Activated T-cell treated with anti-CD3 and anti-CD28 coated beads for 1 hour (primary cell): ENCODE measurements around the gene MAGI1.

Source experiments
- DNase-seq: peaks from one replicate; pipeline ENCODE4 v3.0.0-alpha.2; 2020; ENCODE audit warnings: low read depth

Gene MAGI1

DNA sequence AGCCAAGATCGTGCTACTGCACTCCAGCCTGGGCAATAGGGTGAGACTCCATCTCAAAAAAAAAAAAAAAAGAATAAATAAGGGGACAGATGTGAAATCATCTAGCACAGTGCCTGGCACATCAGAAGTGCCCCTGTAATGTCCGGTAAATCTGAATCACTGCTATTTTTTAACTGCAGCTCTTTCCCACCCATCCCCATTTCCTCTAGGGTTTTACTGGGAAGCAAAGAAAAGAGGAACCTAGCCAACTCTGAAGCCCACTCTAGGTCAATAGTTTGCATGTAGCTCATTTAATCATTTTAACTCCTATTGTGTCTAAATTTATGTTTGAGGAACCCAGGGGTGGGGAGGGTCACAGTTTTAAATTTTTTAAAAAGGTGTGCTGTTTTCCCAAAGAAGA lies 26.0 kb downstream of the MAGI1 start:
- DNase-seq = no peak

DNA sequence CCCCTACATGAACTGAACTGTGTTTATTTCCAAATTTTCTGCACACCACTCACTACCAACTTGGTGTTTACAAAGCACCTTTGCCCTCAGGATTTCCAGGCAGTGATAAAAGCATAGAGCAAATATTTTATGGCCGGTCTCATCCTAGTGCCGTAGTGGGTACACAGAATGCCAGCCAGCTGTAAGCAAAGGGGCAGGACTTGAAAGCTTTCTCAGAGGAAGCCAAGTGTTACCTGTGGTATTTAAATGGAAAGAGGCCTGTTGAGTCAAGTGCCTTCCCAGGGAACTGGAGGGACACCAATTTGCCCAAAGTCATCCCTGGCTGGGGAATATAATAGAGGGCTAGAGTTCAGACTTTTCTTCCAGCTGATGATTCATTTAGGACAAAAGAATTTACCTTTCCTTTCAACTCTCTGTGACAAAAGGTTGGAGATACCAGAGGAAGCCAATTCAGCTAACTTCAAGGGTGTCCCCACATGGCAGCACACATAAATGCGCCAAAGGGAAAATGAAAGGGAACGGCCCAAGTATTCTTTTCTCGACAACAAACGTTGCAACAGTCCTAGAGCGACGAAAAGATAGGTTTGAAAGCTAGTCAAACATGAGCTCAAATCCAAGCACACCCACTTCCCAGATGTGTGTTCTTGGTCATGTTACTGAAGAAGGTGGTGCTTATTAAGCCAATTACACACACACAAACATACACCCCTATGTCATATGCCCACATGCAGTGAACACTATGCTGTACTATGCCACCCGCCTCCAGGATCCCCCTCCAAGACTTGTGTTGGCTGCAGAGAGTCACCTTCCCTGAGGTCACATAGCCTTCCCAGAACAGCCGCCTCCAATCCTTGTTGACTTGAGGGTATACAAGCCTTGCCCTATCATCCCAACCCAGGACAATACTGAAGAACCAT lies 27.7 kb downstream of the MAGI1 start:
- no peak for DNase-seq

DNA sequence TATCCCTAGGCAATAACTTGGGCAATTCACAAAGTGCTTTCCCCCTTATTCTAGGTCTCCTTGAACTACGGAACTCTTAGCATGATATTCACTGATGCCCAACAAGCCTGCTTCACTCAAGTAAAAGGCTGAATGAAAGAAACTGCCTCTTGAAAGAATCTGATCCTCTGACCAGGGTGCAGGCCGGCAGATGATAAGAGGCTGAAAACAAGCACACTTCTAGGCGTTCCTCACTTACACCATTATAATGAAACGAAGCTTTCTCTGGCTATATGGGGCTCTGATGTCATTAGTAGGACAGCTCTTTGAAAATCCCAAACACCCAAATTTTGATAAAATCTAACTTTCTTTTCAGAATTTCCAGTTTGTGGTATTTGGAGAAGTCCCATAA lies 28.4 kb downstream of the MAGI1 start:
- no peak for DNase-seq

DNA sequence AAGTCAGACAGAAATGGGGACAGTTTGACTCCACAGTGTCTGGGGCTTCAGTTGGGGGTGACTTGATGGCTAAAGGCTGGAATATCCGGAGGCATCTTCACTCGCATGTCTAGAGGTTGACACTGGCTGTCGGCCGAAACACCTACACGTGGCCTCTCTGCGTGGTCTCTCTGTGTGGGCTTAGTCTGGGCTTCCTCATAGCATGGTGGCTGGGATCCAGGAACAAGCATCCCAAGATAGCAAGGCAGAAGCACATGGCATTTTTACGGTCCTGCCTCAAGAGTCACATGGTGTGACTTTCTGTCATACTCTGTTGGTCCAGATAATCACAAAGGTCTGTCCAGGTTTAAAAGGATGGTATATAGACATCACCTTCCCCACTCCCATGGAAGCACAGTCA lies 34.5 kb downstream of the MAGI1 start:
- no peak for DNase-seq

DNA sequence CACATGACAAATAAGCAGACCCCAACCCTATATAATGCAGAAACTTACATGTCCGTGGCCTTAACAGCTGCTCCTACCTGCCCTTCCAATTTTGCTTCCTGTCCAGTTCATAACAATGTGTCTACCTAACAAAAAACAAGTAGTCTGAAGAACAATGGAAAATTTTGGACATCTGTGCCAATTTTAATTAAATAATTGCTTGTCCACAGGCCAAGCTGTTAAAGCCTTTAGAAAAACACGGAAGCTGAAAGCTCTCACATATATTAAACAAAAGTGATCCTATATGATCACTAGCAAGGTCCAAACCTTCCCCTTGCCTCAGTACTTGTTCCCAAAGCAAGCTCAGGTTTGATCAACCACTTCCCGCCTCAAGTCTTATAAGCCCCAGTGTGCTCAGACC lies 37.1 kb downstream of the MAGI1 start:
- no peak for DNase-seq

DNA sequence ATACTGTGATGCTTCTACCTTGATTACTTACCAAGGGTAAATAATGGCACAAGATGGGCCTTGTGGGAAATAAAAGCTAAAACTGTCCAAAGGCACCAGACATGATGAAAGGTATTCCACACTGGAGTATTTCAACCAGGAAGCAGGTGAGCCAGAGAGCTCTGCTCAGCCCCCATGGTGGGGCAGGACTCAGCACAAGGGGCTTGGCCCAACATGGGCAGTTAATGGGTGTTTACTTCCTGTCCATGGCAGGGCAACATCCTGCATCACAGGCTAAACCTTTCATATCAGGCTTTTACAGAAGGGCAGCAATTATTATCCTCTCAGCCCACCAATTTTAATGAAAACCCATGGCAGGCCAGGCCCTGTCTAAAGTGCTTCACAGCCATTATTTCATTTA lies 38.2 kb downstream of the MAGI1 start:
- no peak for DNase-seq

DNA sequence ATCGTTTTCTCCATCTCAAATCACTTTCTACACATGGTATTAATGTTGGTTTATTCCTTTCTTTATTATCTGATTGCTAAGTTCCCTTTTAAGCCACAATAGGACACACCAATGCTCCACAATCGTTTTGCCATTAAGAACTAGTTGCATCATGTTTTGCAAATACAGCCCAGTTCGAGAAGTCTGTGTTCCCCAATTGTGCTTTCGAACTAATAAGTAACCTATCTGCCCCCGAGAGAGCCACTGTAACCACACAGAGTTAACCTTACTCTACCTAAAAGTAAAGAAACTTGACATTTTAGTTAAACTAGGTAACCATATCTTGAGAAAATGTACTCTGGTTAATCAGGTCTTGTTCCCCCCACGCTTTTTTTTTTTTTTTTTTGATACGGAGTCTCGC lies 39.1 kb downstream of the MAGI1 start:
- DNase-seq = no peak

DNA sequence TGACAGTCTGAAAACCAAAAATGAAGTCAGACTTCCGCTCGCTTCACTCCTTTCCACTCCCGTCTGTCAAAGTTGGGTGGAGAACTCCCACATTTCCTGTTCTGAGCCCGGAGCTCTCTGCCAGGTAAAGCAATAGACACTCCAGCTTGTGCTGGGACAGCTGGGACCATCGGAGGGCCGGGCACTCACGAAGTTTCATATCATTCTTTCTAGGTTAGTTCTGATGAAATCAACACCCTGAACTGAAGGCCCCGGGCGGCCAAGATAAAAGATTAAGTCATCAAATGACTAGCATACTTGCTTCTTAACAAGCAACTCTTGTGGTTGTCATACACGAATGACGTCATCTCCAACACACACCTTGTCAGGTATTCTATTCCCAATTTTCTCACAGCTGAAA lies 42.1 kb downstream of the MAGI1 start:
- DNase-seq = no peak

DNA sequence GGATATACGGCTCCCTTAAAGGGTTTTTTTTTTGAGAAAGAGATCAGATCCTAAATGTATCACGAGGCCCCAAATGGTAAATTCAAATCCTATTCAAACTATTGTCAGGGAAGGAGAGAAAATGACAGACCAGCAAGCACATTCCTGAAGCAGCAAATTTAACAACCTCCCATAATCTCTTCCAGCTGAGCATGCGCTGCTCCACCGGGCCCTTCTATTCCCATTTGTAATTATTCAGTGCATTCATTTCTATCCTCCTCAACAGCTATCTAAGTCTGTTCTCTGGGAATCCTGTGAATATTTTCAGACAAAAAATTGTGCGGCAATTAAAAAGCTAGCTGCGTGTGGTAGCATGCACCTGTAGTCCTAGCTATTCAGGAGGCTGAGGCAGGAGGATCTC lies 43.2 kb downstream of the MAGI1 start:
- no peak for DNase-seq

DNA sequence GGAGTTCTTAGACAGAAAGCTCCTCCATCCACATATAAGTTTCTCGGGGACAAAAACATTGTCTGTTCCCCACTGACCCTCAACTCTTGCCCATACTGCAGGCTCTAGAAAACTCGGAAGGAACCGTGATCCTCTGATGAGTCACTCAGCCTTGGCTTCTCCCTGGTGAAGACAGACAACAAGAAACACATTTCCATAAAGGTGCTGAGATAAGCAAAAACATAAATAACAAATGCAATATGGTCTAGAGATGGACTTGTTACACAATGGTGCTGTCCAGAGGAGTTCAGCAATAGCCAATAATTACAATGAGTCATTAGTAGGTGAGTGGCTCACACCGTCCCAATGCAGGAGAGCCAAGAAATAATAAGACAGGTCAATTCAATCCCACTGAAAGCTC lies 43.7 kb downstream of the MAGI1 start:
- DNase-seq = no peak

DNA sequence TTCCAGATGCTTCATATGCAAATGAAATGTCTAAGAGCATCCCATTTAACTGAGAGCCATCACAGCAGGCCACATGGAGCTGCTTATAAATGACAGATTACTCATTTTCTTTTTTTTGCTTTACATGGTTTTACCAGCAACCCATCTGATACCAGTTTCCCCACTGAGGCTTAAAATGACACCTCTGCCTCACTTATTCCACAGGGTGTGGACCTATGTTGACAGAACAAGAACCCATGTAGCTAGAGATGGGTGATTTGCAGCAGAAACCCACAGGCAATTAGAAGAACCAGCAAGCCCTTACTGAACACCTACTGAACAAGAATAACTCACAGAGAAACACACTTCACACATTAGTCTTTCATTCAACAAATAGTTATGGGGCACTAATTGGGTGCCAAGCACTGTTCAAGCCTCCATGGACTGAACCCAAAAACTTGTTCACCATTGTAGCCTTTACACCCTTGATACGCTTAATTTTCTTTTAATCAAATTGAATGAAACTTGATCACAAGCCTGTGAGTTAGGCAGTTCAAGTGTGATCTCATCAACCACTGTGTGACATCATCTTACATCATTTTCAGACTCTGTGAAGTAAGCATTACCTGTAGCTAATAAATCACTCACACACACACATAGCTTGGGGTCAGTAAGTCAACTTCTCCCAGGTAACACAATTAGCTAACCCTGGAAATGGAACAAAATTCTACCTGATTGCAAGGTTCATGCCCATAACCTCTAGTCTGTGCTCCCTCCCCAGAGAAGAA lies 45.4 kb downstream of the MAGI1 start:
- no peak for DNase-seq

DNA sequence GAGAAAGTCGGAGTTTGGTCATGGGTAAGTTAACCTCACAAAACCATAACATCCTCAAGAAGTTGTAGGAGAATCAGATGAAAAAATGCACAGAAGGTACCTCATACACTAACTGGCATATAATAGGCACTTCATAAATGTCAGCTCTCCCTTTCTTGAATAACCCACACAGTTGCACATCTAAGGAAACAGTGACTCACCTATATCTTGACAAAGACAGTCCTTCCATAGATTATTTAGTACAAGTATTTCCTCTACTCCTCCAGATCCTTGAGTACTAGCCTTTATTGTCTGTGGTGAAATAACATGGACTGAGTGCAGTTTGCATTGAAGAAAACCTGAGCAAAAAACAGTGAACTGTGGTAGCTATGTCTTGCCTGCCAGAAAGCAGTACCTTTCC lies 46.6 kb downstream of the MAGI1 start:
- no peak for DNase-seq

DNA sequence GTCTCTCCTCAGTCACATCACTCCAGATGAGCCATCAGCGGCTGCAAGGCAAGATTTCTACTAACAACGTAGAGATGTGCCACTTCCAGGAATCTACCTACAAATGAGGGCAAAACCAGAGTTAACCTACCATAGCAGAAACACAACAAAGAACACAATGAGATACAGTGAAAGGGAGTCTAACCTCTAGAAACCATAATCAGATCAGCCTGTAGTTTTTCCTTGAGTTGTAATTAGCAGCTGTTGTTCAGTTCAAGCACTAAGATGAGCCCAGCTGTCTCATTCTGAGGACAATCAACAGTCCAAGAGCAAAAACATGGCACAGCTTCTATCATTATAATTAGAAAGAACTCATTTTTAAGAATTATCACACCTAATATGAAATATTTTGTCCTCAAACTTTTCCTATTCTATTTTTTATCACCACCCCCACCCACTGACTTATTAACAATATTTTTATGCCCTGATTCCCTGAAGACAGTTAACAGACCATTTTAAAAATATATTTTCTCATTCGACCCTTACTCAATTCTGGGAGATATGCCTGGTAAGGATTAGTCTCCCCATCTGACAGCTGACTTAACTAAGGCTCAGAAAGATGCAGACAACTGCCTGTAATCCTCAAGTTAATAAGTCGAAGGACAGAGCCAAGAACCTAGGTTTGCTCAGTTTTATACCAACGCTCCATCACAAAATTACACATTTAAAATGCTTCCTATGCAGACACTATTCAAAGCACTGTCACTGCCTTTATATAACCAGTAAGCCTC lies 50.1 kb downstream of the MAGI1 start:
- no peak for DNase-seq

DNA sequence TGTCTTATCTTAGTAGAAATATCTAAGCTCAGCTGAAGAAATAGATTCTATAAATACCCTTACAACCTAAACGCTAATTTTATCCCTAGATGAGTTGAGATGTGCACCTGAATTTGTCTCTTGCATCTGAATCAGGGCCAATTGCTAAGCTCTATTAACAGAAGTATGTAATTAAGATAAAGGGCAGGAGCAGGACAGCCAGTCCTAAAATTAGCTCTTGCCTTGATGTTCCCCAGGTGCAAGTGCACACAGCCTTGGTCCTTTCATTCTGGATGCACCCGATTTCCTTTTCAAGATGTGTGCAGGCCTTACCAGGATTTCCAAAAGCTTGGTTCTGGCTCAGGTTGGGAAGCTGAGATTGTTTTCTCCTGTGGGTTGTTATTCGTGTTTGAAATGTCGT lies 52.4 kb downstream of the MAGI1 start:
- no peak for DNase-seq

DNA sequence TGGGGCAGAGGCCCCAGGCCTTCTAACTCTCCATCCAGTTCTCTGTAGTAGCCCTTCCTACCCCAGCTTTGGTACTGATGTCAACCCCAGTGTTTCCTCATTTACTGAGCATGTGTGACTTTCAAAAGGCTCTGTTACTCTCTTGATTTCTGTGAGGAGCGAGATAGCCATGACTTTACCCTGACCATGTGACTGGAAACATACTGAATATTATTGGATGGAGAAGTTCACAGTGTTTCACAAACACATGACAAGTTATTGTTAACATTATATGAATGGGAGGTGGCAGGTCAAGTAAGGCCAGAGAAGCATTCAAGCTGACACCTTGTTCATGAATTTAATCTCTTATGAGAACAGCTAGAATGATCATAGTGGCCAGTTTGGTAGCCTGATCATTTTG lies 53.7 kb downstream of the MAGI1 start:
- DNase-seq = no peak

DNA sequence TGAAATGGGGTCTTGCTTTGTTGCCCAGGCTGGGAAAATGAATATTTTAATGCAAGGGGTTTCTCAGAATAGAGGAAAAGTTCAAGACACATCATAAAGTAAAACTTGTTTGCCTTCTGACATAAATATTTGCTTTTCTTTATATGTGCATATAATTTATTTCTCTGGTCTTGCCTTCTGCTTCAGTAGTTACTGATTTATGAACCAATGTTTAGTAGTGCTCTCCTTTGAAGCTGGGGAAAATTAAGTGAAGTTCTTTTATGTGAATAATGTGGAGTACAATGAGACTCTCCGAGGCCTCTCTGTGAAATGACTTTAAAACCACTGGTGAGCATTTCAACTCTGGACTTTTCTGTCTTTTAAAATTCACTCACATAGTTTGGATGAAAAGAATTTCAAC lies 55.6 kb downstream of the MAGI1 start:
- no peak for DNase-seq

DNA sequence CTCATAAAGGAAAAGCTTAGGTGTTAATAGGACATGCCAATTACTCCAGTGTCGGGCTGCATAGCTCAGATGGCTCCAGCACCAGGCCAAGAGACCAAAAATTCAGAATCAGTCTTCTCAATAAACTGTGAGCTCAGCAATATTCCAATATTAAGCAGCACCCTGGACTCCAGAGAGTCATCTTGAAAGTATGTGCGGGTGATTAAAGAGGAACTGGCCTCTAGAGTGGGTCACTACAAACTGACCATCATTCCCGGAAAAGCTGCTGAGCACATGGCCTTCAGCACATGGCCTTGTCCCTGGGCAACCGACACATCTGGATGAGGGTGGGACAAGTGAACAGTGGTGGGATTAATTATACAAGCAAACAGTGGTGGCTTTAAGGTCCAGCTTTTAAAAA lies 59.0 kb downstream of the MAGI1 start:
- no peak for DNase-seq

DNA sequence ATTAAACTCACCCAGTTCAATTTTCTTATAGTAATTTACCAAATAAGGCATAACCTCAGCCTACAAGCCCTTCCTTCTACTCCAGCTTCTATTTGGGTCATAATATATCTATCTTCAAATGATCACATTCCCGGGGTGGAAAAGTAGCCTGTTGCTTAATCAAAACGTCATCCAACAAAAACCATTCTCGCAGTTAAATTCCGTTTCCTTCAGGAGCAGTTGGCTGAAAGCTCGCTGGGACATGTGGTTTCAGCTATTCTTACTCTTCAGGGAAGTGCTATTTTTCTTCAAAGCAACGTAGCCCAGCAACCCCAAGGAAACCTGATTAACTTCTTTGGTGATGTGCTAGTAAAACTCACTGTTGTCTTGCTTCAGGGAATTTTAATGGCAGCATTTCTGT lies 59.6 kb downstream of the MAGI1 start:
- no peak for DNase-seq

DNA sequence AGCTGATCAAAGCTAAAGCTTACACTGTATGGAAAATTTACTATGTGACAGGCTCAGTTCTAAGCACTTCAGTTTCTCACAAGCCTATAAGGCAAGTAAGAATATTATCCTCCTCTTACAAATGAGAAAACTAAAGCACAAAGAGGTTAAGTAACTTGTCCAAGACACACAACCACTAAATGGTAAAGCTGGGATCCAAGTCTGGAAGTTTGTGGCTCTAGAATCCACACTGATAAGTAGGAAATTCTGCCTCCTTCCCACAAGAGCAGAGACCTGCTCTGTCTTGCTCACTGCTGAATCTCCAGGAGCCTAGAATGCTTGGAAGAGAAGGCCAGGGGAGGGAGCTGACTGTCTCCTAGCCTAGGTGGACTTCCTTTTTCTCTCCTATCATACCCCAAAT lies 60.6 kb downstream of the MAGI1 start:
- DNase-seq = no peak

DNA sequence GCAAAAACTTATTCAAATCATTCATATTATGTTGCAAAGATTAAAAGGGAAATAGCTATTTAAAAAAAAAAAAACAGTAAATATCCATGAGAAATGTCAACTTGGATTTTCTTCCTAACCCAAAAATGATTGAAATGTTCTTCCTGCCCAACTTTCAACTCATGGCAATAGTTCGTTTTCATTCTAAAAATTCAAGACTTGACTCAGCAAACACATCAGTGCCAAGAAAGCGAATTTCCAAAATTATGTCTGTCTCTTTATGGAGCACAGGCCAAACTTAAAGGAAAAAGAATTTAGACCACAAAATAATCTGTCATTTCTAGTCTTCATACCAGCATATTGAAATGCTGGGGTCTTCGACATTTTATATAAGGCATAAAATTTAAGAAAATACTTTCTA lies 63.7 kb downstream of the MAGI1 start:
- DNase-seq = no peak

DNA sequence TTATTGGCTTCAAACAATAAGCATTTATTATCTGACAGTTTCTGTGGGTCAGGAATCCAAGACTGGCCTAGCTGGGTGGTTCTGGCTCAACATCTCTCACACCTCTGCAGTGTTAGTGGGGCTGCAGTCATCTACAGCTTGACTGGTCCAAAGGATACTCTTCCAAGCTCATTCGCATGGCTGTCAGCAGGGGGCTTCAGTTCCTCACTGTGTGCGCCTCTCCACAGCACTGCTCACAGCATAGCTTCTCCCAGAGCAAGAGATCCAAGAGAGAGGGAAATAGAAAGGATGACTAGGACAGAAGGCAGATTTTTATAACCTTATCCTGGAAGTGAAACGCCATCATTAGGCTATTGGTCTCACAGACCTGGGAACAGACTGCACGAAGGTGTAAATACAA lies 64.2 kb downstream of the MAGI1 start:
- no peak for DNase-seq

DNA sequence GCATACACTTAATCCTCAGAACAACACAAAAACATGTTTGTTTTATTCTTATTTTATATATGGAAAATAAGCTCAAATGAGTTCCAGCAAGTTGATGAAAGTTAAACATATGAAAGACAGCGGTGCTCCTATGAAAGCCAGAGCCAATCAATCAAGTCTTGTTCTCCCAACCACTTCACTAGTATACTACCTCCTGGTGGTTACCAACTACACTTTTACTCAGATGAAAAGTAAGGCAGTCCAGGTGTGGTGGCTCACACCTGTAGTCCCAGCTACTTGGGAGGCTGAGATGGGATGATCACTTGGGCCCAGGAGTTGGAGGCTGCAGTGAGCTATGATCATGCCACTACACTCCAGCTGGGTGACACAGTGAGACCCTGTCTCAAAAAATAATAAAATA lies 66.0 kb downstream of the MAGI1 start:
- no peak for DNase-seq
